T-helper 2 cell treated with Interferon-gamma antibody and Interleukin-4, amounts not matched to agents 5 μg/mL and 100 μg/mL, for 36 hours (primary cell): ENCODE results near the gene INTS11.

Experiments used
- DNase-seq: peaks from one replicate; pipeline ENCODE4 v3.0.0; 2021; ENCODE audit warnings: low spot score
- H3K27ac Mint-ChIP-seq: one replicate; pipeline ENCODE4 v1.8.0; 2021; ENCODE audit warnings: mild to moderate bottlenecking, mixed read lengths
- H3K27me3 Mint-ChIP-seq: one replicate; pipeline ENCODE4 v1.8.0; 2021; ENCODE audit warnings: low read depth, mixed read lengths
- H3K36me3 Mint-ChIP-seq: one replicate; pipeline ENCODE4 v1.8.0; 2021; ENCODE audit warnings: low read depth, mixed read lengths
- H3K4me1 Mint-ChIP-seq: one replicate; pipeline ENCODE4 v1.8.0; 2021; ENCODE audit warnings: low read depth, mixed read lengths
- H3K4me3 Mint-ChIP-seq: one replicate; pipeline ENCODE4 v1.8.0; 2022; ENCODE audit warnings: mild to moderate bottlenecking, moderate library complexity, mixed read lengths
- H3K9me3 Mint-ChIP-seq: one replicate; pipeline ENCODE4 v1.8.0; 2021; ENCODE audit warnings: mixed read lengths

The INTS11 gene

DNA sequence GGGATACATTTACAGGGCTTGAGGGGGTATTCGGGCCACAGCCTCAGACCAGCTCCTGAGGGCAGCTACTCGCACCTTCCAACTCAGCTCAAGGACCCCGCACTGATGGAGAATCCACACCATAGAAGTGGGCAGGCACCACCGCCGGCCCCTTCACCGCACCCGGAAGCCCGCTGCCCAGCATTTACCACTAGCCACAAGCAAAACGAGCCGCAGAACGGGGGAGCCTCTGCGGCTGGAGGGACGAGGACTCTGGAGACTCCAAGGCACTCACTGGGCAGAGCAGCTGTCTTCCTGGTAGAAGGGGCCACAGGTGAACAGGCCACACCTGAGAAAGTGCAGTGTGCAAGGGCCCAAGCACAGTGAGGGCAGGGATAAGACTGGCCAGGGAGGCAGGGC lies 56.2 kb downstream of the INTS11 start:
- H3K4me3 Mint-ChIP-seq = no peak overlapping the region

DNA sequence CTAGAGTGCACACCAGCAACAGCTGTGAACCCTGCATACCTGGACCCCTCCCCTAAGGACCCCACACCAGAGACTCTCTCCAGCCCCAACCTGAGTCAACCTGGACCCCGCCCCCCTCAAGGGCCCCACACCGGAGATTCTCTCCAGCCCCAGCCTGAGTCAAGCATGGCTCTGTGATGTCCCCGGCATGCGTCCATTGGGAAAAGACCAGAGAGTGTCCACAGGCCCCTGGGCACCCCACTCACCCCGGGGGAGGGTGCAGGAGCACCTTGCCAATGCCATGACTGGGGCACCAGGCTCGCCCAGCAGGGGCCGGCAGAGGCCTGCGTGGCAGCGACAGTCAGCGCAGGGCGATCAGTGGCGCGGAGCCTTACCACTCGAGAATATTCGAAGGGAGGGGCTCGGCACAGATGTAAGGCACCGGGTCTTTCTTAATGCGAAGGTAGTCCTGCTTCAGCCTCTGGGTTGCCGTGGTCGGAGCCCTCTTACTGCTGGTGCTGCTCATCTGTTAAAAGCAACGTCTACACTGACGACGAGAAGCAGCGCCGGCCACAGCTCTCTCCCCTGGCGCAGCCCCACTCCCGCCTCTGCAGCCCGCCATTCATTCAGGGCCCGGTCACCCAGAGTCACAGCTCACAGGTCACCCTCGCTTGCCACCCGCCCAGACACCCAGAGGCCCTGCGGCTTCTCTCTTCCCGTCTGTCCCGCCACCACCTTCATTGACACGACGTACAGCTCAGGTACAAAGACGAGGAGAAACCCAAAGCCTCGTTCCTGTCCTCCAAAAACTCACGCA lies 56.8 kb downstream of the INTS11 start:
- no peaks in the 10 kb centered on the region for H3K9me3 Mint-ChIP-seq
- H3K27me3 Mint-ChIP-seq = no peaks in the 10 kb centered on the region
- peaks cover 24% of the 10 kb centered on the region for H3K4me1 Mint-ChIP-seq
- H3K27ac Mint-ChIP-seq = no peak overlapping the region
- DNase-seq = no peak
- H3K36me3 Mint-ChIP-seq = peaks cover 34% of the 10 kb centered on the region
- no peak overlapping the region for H3K4me3 Mint-ChIP-seq

More for the DNA sequence above, 56.2 kb downstream of the INTS11 start:
- H3K4me1 Mint-ChIP-seq = peaks cover 26% of the 10 kb centered on the region
- H3K36me3 Mint-ChIP-seq = peaks cover 34% of the 10 kb centered on the region
- H3K27ac Mint-ChIP-seq = no peak overlapping the region
- H3K9me3 Mint-ChIP-seq = no peaks in the 10 kb centered on the region
- no peaks in the 10 kb centered on the region for H3K27me3 Mint-ChIP-seq
- no peak for DNase-seq

DNA sequence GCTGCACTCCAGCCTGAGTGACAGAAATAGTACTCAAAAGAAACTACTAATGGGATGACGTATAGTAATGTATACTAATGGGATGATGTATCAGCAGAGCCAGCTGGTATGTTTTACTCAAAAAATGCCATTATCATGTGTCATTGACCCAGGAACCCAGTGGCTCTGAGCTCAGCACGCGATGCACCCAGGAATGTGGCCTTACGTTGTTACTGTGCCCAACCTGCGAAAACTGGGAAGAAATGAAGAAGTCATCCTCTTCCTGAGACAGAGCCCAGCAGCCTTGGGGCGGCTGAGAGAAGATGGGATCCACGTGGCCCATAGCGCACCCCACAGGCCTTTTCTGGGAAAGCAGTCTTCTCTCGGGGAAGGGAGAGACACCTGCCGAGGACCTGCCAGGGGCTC lies 59.6 kb downstream of the INTS11 start:
- H3K4me3 Mint-ChIP-seq = no peak overlapping the region
- H3K27me3 Mint-ChIP-seq = no peaks in the 10 kb centered on the region
- no peak for DNase-seq
- H3K9me3 Mint-ChIP-seq = no peaks in the 10 kb centered on the region
- H3K27ac Mint-ChIP-seq = no peak overlapping the region
- peaks cover 2% of the 10 kb centered on the region for H3K4me1 Mint-ChIP-seq
- H3K36me3 Mint-ChIP-seq = peaks cover 35% of the 10 kb centered on the region

DNA sequence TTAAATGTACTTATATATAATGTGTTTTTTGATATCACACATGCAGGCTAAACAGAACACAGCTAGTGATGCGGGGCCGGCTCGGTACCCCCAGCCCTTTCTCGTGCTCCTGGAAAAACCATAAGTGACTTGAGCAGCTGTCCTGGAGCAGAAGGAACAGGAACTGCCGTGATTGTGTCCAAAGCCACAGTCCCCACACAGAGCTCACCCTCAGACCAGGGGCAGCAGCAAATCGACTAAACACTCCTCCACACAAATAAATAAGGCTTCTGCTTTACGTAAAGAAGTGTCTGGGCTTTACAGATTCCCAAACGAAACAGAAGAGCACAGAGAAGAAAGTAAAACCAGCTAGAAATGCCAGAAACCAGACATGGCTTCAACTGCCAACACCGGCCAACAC lies 60.4 kb downstream of the INTS11 start:
- H3K36me3 Mint-ChIP-seq = peaks cover 40% of the 10 kb centered on the region

DNA sequence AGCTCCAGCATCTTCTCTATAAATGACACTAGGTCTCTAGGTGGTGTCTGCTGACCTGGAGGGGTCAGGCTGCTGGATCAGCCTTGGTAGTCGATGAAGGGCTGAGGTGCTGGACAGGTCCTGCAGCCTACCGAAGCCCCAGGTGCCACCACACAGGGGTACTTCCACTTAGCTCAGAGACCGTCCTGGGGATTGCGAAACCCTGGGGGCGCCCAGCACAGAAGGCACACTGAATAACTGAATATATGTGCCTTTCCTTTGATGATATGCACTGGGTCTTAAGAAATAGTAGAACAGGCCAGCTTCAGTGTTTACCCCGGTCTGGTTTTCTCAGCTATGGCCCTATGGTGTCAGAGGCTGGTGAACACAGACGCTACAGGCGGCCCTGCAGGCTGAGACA lies 61.7 kb downstream of the INTS11 start:
- no peak overlapping the region for H3K27ac Mint-ChIP-seq
- peaks cover 4% of the 10 kb centered on the region for H3K4me1 Mint-ChIP-seq
- H3K27me3 Mint-ChIP-seq = no peaks in the 10 kb centered on the region
- no peaks in the 10 kb centered on the region for H3K9me3 Mint-ChIP-seq
- H3K4me3 Mint-ChIP-seq = no peak overlapping the region
- peaks cover 42% of the 10 kb centered on the region for H3K36me3 Mint-ChIP-seq
- no peak for DNase-seq

More for the DNA sequence above, 60.4 kb downstream of the INTS11 start:
- Mint-ChIP-seq H3K4me1 (peaks cover 2% of the 10 kb centered on the region), H3K27me3 (no peaks in the 10 kb centered on the region), H3K4me3 (no peak overlapping the region), H3K27ac (no peak overlapping the region), H3K9me3 (no peaks in the 10 kb centered on the region)
- DNase-seq = no peak

DNA sequence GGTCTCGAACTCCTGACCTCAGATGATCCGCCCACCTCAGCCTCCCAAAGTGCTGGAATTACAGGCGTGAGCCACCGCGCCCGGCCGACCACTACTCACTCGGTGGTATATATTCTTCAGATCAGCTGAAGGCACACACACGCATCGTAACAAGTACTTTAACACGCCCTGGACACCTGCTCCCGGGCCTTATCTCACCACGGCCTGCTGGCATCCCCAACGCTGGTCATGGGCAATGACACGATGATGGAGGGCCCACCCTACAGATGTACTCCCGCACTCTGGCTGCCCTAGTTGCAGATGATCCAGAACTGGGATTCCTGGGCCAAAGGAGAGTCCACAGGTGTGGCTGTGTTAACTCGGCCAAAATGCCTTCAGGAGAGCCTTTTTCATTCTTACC lies 62.4 kb downstream of the INTS11 start:
- H3K4me3 Mint-ChIP-seq = no peak overlapping the region
- peaks cover 41% of the 10 kb centered on the region for H3K36me3 Mint-ChIP-seq
- no peak for DNase-seq

More for the DNA sequence above, 62.4 kb downstream of the INTS11 start:
- no peaks in the 10 kb centered on the region for H3K27me3 Mint-ChIP-seq
- peaks cover 5% of the 10 kb centered on the region for H3K4me1 Mint-ChIP-seq
- no peaks in the 10 kb centered on the region for H3K9me3 Mint-ChIP-seq
- no peak overlapping the region for H3K27ac Mint-ChIP-seq
